Hepatocyte (in vitro differentiated cells): ENCODE measurements around the gene JDP2. TPM values are rescaled to one million over a fixed set of nuclear protein-coding genes. Genes with fewer than 3 reads are reported as not detected.

ENCODE experiments used
- DNase-seq: peaks from one replicate; pipeline ENCODE4 v3.0.0-alpha.2; 2016; ENCODE audit warnings: low spot score
- H2AFZ ChIP-seq: fragments of 200-600 bp; sonication (generic); 2 replicates; pipeline ENCODE4 v1.6.0; 2016; ENCODE audit warnings: antibody characterized with exemption, mild to moderate bottlenecking
- H3K27ac ChIP-seq: fragments of 200-600 bp; sonication (generic); 2 replicates; pipeline ENCODE4 v1.5.1; 2016; ENCODE audit warnings: mild to moderate bottlenecking
- H3K27me3 ChIP-seq: fragments of 200-600 bp; sonication (generic); 2 replicates; pipeline ENCODE4 v1.6.1; 2016
- H3K36me3 ChIP-seq: fragments of 200-600 bp; sonication (generic); replicated peaks from 2 replicates; pipeline ENCODE4 v1.5.1; 2016; ENCODE audit warnings: low read depth; ENCODE audit not compliant: insufficient read depth
- H3K4me1 ChIP-seq: fragments of 200-600 bp; sonication (generic); 2 replicates; pipeline ENCODE4 v1.5.1; 2016; ENCODE audit warnings: mild to moderate bottlenecking, moderate library complexity; ENCODE audit not compliant: insufficient read depth
- H3K4me2 ChIP-seq: fragments of 200-600 bp; sonication (generic); 2 replicates; pipeline ENCODE4 v1.6.0; 2016
- H3K4me3 ChIP-seq: fragments of 200-600 bp; sonication (generic); 2 replicates; pipeline ENCODE4 v1.5.1; 2016; ENCODE audit warnings: mild to moderate bottlenecking
- H3K79me2 ChIP-seq: fragments of 200-600 bp; sonication (generic); 2 replicates; pipeline ENCODE4 v1.6.0; 2017; ENCODE audit warnings: mild to moderate bottlenecking
- H3K9me2 ChIP-seq: fragments of 200-600 bp; sonication (generic); replicated peaks from 2 replicates; pipeline ENCODE4 v1.6.0; 2017; ENCODE audit warnings: mild to moderate bottlenecking; ENCODE audit not compliant: insufficient read depth
- H3K9me3 ChIP-seq: fragments of 200-600 bp; sonication (generic); 2 replicates; pipeline ENCODE4 v1.5.1; 2016; ENCODE audit warnings: low read depth, mild to moderate bottlenecking
- H4K20me1 ChIP-seq: fragments of 200-600 bp; sonication (generic); 2 replicates; pipeline ENCODE4 v1.6.0; 2016; ENCODE audit warnings: mild to moderate bottlenecking; ENCODE audit not compliant: insufficient read depth, poor library complexity, severe bottlenecking
- EZH2 ChIP-seq: fragments of 200-600 bp; sonication (generic); IDR thresholded peaks from 2 replicates; pipeline ENCODE4 v1.6.1; 2016; ENCODE audit warnings: antibody characterized with exemption, mild to moderate bottlenecking, borderline replicate concordance
- EZH2phosphoT487 ChIP-seq: fragments of 200-600 bp; sonication (generic); IDR thresholded peaks from one replicate; pipeline ENCODE4 v1.6.1; 2018; ENCODE audit warnings: antibody characterized with exemption, mild to moderate bottlenecking, low read depth, moderate library complexity; ENCODE audit not compliant: unreplicated experiment, severe bottlenecking
- WGBS: methylation state at CpG from one replicate; pipeline ENCODE4 v1.1.6; 2016; ENCODE audit warnings: low lambda C conversion rate; ENCODE audit errors: missing lambda C conversion rate; 5-methylcytosine and 5-hydroxymethylcytosine counted together
- polyA plus RNA-seq: library from polyadenylated mRNA; unstranded; fragments of >200 nt; fragmentation: Nextera tagmentation; extraction: Ambion mirVana; gene quantifications from 2 replicates; pipeline ENCODE4 v1.2.1, GENCODE V29; 2016
- total RNA-seq: library from RNA; depleted of rRNA; stranded (reverse); fragments of >200 nt; gene quantifications from 2 replicates; pipeline ENCODE4 v1.2.3, GENCODE V29; 2014
- TF ChIP-seq, protein P1 (sequence below): fragments of 200-600 bp; sonication (generic); IDR thresholded peaks from 2 replicates; pipeline ENCODE4 v1.5.1; 2016; ENCODE audit warnings: antibody characterized with exemption, mild to moderate bottlenecking; ENCODE audit not compliant: poor library complexity

Gene JDP2
- total and polyA plus RNA-seq, 2 experiments from 2014 or later, result 68.9 to 85.4 TPM

- Histone ChIP-seq H3K36me3 (no peaks in the 10 kb centered on the region), H3K9me2 (no peaks in the 10 kb centered on the region), H3K4me1 (peaks cover 10% of the 10 kb centered on the region), H3K27ac (no peak overlapping the region), H3K4me3 (no peak overlapping the region), H3K9me3 (no peaks in the 10 kb centered on the region), H3K27me3 (no peaks in the 10 kb centered on the region), H2AFZ (no peak overlapping the region), H4K20me1 (no peaks in the 10 kb centered on the region), H3K79me2 (no peaks in the 10 kb centered on the region), H3K4me2 (no peak overlapping the region)
- no peak for DNase-seq
- TF ChIP-seq, protein P1, sequence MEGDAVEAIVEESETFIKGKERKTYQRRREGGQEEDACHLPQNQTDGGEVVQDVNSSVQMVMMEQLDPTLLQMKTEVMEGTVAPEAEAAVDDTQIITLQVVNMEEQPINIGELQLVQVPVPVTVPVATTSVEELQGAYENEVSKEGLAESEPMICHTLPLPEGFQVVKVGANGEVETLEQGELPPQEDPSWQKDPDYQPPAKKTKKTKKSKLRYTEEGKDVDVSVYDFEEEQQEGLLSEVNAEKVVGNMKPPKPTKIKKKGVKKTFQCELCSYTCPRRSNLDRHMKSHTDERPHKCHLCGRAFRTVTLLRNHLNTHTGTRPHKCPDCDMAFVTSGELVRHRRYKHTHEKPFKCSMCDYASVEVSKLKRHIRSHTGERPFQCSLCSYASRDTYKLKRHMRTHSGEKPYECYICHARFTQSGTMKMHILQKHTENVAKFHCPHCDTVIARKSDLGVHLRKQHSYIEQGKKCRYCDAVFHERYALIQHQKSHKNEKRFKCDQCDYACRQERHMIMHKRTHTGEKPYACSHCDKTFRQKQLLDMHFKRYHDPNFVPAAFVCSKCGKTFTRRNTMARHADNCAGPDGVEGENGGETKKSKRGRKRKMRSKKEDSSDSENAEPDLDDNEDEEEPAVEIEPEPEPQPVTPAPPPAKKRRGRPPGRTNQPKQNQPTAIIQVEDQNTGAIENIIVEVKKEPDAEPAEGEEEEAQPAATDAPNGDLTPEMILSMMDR, result no peak
- no peak for TF ChIP-seq EZH2
- TF ChIP-seq EZH2phosphoT487, result no peak
- 98% methylated on average over 5 of the region's 5 CpGs for WGBS
Observed at GRCh38 chr14:75402867-75403413, 24.9 kb upstream of the JDP2 start.

GRCh38 chr14:75404847-75405246, 23.0 kb upstream of the JDP2 start:
- Histone ChIP-seq H3K4me1 (peaks cover 10% of the 10 kb centered on the region), H3K9me3 (no peaks in the 10 kb centered on the region), H3K79me2 (no peaks in the 10 kb centered on the region), H3K27ac (no peak overlapping the region), H3K27me3 (no peaks in the 10 kb centered on the region), H3K4me2 (no peak overlapping the region), H4K20me1 (no peaks in the 10 kb centered on the region), H3K9me2 (no peaks in the 10 kb centered on the region), H2AFZ (no peak overlapping the region), H3K4me3 (no peak overlapping the region), H3K36me3 (no peaks in the 10 kb centered on the region)
- 79% methylated on average over 4 of the region's 4 CpGs for whole genome bisulfite sequencing
- TF ChIP-seq EZH2phosphoT487 (no peak), EZH2 (no peak)
- TF ChIP-seq, protein P1, result no peak
- no peak for DNase-seq

GRCh38 chr14:75406102-75406501, 21.7 kb upstream of the JDP2 start:
- WGBS, result 83% methylated on average over 2 of the region's 2 CpGs
- Histone ChIP-seq H3K4me1 (peaks cover 3% of the 10 kb centered on the region), H3K27ac (no peak overlapping the region), H3K36me3 (no peaks in the 10 kb centered on the region), H3K27me3 (no peaks in the 10 kb centered on the region), H3K4me3 (no peak overlapping the region), H3K9me2 (no peaks in the 10 kb centered on the region), H3K9me3 (no peaks in the 10 kb centered on the region), H2AFZ (no peak overlapping the region), H3K4me2 (no peak overlapping the region), H3K79me2 (no peaks in the 10 kb centered on the region), H4K20me1 (no peaks in the 10 kb centered on the region)
- DNase-seq, result no peak
- TF ChIP-seq, protein P1, result no peak
- TF ChIP-seq EZH2phosphoT487 (no peak), EZH2 (no peak)

DNA sequence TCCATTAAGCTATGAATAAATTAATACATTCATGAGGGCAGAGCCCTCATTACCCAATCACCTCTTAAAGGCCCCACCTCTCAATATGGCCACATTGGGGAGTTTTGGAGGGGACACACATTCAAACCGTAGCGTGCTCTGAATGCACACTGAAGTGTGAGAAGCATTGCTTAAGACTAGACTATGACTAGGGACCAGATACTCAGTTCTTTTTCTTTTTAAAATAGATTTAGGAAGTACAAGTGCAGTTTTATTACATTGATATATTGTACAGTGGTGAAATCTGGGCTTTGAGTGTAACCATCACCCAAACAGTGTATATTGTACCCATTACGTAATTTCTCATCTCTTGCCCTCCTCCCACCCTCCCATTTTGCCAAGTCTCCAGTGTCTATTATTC, 21.0 kb upstream of the JDP2 start:
- no peak overlapping the region for H3K4me2 ChIP-seq
- H3K4me1 ChIP-seq, result no peaks in the 10 kb centered on the region
- no peak overlapping the region for H3K4me3 ChIP-seq
- 96% methylated on average over 3 of the region's 3 CpGs for WGBS
- no peak for DNase-seq
- H4K20me1 ChIP-seq, result no peaks in the 10 kb centered on the region
- H3K27ac ChIP-seq, result no peak overlapping the region
- no peaks in the 10 kb centered on the region for H3K9me3 ChIP-seq
- H3K27me3 ChIP-seq, result no peaks in the 10 kb centered on the region
- H3K79me2 ChIP-seq, result no peaks in the 10 kb centered on the region
- TF ChIP-seq, protein P1, result no peak
- TF ChIP-seq EZH2phosphoT487 (no peak), EZH2 (no peak)
- H3K9me2 ChIP-seq, result no peaks in the 10 kb centered on the region
- no peaks in the 10 kb centered on the region for H3K36me3 ChIP-seq
- no peak overlapping the region for H2AFZ ChIP-seq
